ENCODE data around the gene OSCAR. TPM values are rescaled to one million over a fixed set of nuclear protein-coding genes. Genes with fewer than 3 reads are reported as not detected.
"Not testable (repeated sequence)": the region's sequence is repeated elsewhere in the genome, so short reads cannot be mapped to it uniquely, and the experiment has no call there.

Gene OSCAR
- total RNA-seq, 4 donors from 2014 or later = 0.49 to 2.7 (median 1.8) TPM

- 82% methylated on average over 11 of the region's 11 CpGs for WGBS
- Histone ChIP-seq H3K4me3 (no peak overlapping the region), H3K27ac (no peak overlapping the region), H3K9me3 (no peaks in the 10 kb centered on the region), H3K4me1 (peaks cover 14% of the 10 kb centered on the region), H3K36me3 (peaks cover 50% of the 10 kb centered on the region), H3K27me3 (no peaks in the 10 kb centered on the region)
- TF ChIP-seq EP300 (IDR thresholded peaks at IDR 0.05) (no peak), POLR2A (IDR thresholded peaks at IDR 0.05) (no peak), POLR2AphosphoS5 (IDR thresholded peaks at IDR 0.05) (no peak)
- TF ChIP-seq, protein P1, sequence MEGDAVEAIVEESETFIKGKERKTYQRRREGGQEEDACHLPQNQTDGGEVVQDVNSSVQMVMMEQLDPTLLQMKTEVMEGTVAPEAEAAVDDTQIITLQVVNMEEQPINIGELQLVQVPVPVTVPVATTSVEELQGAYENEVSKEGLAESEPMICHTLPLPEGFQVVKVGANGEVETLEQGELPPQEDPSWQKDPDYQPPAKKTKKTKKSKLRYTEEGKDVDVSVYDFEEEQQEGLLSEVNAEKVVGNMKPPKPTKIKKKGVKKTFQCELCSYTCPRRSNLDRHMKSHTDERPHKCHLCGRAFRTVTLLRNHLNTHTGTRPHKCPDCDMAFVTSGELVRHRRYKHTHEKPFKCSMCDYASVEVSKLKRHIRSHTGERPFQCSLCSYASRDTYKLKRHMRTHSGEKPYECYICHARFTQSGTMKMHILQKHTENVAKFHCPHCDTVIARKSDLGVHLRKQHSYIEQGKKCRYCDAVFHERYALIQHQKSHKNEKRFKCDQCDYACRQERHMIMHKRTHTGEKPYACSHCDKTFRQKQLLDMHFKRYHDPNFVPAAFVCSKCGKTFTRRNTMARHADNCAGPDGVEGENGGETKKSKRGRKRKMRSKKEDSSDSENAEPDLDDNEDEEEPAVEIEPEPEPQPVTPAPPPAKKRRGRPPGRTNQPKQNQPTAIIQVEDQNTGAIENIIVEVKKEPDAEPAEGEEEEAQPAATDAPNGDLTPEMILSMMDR (IDR thresholded peaks at IDR 0.05) = no peak
- peak in 1 of 2 donors; percentile 26 for DNase-seq (ENCODE audit: low spot score in 2 of 2)
Observed at GRCh38 chr19:54104998-54105715, 4.6 kb upstream of the OSCAR start.

DNA sequence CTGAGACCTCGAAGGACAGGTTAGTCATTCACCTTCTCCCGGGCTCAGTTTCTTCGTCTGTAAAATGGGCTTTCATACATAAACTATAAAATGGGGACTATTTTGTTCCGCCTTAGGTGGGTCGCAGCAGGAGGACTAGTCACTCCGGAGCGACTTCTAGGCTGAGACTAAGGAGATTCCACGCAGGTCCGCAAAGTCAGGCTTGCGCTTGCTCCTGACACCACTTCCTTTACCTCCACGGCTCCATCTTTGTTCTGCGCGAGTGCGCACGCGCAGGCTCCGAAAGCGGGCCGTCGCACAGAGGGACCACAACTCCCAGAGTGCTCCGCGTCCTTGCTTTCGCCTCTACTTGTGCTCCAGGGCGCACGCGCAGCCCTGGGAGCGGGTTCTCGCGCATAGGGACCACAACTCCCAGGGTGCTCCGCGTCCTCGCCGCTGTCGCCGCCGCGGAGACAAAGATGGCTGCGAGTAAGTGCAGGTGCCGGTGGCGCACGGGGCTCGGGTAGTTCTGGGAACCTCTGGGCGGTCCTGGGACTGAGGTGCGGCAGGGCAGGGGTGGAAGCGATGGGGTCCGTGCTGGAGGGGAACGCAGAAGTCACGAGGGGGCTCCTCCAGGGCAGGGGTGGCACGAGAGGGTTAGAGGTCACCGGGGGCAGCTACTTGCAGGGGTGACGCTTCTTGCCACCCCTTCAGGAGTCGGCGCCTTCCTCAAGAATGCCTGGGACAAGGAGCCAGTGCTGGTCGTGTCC is 2.0 kb upstream of the OSCAR start, which contains the start of gene NDUFA3:
Gene NDUFA3 (plus strand): TSS at position 435 of the 749 bp plus-strand sequence. CDS start 24 bp downstream, at position 459.
- 6% methylated on average over 21 of the region's 54 CpGs for WGBS
- no peak for TF ChIP-seq EP300 (IDR thresholded peaks at IDR 0.05)
- TF ChIP-seq POLR2AphosphoS5 (IDR thresholded peaks at IDR 0.05) = peak in 2 of 3 donors; percentile 47 to 90
- no peaks in the 10 kb centered on the region for H3K9me3 ChIP-seq
- peak within 1 kb of the TSS; percentile 84 for H3K4me3 ChIP-seq
- DNase-seq (ENCODE audit: low spot score in 2 of 2) = peak; percentile 97 to 98
- H3K36me3 ChIP-seq = peaks cover 24% of the 10 kb centered on the region
- peak within 1 kb of the TSS; percentile 25 for H3K27ac ChIP-seq
- H3K4me1 ChIP-seq = peaks cover 14% of the 10 kb centered on the region
- H3K27me3 ChIP-seq = no peaks in the 10 kb centered on the region

- not testable (repeated sequence) for H3K9me3 ChIP-seq; H3K27me3 ChIP-seq; DNase-seq (ENCODE audit: low spot score in 2 of 2); H3K36me3 ChIP-seq; H3K4me3 ChIP-seq; H3K27ac ChIP-seq
- H3K4me1 ChIP-seq = peaks cover 33% of the 10 kb centered on the region
- WGBS = 78% methylated on average over 9 of the region's 9 CpGs
Observed at GRCh38 chr19:54099903-54100255, 724 bp downstream of the OSCAR start.

DNA sequence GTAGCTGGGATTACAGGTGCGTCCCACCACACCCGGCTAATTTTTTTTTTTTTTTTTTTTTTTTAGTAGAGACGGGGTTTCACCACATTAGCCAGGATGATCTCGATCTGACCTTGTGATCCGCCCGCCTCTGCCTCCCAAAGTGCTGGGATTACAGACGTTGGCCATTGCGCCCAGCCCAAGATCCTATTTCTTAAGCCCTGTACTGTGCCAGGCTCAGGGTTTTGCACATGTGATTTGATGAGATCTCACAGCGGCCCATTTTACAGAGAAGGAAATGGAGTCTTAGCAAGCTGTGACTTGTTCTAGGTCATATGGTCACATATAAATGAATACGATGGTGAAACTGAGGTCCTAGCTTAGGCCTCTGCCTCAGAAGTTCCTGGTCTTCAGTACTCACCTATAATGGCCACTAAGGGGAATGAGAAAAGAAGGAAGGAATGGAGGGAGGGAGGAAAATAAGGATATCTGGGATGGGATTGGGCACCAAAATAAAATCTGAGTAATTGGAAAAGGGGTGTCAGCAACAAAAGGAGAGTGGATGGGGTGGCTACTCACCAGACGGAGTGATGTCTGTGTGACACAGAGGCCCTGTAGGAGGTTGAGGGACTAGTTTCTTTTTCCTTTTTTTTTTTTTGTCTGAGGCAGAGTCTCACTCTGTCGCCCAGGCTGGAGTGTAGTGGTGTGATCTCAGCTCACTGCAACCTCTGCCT is 1.3 kb downstream of the OSCAR start:
- Histone ChIP-seq H3K9me3 (no peaks in the 10 kb centered on the region), H3K27ac (no peak overlapping the region), H3K4me1 (peaks cover 33% of the 10 kb centered on the region), H3K36me3 (no peaks in the 10 kb centered on the region), H3K4me3 (no peak overlapping the region), H3K27me3 (no peaks in the 10 kb centered on the region)
- WGBS = 81% methylated on average over 12 of the region's 12 CpGs
- TF ChIP-seq EP300 (IDR thresholded peaks at IDR 0.05) (no peak), POLR2AphosphoS5 (IDR thresholded peaks at IDR 0.05) (no peak), POLR2A (IDR thresholded peaks at IDR 0.05) (no peak)
- TF ChIP-seq, protein P1 (IDR thresholded peaks at IDR 0.05) = no peak
- no peak for DNase-seq (ENCODE audit: low spot score in 2 of 2)

GRCh38 chr19:54096617-54097106 is 3.9 kb downstream of the OSCAR start:
- H3K4me1 ChIP-seq = peaks cover 19% of the 10 kb centered on the region
- H3K4me3 ChIP-seq = peak overlapping the region; percentile 53

More at GRCh38 chr19:54096617-54097106, 3.9 kb downstream of the OSCAR start:
- TF ChIP-seq, protein P1 (IDR thresholded peaks at IDR 0.05) = peak in 1 of 2 donors; percentile 17
- no peak for TF ChIP-seq EP300 (IDR thresholded peaks at IDR 0.05)
- 8% methylated on average over 13 of the region's 14 CpGs for WGBS
- Histone ChIP-seq H3K27me3 (no peaks in the 10 kb centered on the region), H3K36me3 (no peaks in the 10 kb centered on the region), H3K9me3 (no peaks in the 10 kb centered on the region), H3K27ac (peak overlapping the region; percentile 42)
- no peak for DNase-seq (ENCODE audit: low spot score in 2 of 2)

Data from suprapubic skin (tissue), 4 donors.